ENCODE measurements around the gene SYVN1.
"Not testable (repeated sequence)": the region's sequence is repeated elsewhere in the genome, so short reads cannot be mapped to it uniquely, and the experiment has no call there.

Gene SYVN1

GRCh38 chr11:65134240-65134951, at the start of gene SYVN1:
Gene SYVN1 (minus strand): TSS chr11:65134519. CDS start chr11:65133601, 918 bp downstream.
- in situ Hi-C loops (cut with HindIII; ENCODE audit: low sequenced_read_pairs), result no loop called here

- in situ Hi-C loops (cut with HindIII; ENCODE audit: low sequenced_read_pairs), result no loop called here
Measured at GRCh38 chr11:65183201-65183891, 49.0 kb upstream of the SYVN1 start.

GRCh38 chr11:65182258-65183170, 48.2 kb upstream of the SYVN1 start:
- in situ Hi-C loops (cut with HindIII; ENCODE audit: low sequenced_read_pairs), result no loop called here

- in situ Hi-C loops (cut with HindIII; ENCODE audit: low sequenced_read_pairs), result no loop called here
Measured at GRCh38 chr11:65181569-65182257, 47.4 kb upstream of the SYVN1 start, which contains the start of gene CAPN1. Gene CAPN1 (plus strand): TSS chr11:65181928. CDS start chr11:65182702, 774 bp downstream.

DNA sequence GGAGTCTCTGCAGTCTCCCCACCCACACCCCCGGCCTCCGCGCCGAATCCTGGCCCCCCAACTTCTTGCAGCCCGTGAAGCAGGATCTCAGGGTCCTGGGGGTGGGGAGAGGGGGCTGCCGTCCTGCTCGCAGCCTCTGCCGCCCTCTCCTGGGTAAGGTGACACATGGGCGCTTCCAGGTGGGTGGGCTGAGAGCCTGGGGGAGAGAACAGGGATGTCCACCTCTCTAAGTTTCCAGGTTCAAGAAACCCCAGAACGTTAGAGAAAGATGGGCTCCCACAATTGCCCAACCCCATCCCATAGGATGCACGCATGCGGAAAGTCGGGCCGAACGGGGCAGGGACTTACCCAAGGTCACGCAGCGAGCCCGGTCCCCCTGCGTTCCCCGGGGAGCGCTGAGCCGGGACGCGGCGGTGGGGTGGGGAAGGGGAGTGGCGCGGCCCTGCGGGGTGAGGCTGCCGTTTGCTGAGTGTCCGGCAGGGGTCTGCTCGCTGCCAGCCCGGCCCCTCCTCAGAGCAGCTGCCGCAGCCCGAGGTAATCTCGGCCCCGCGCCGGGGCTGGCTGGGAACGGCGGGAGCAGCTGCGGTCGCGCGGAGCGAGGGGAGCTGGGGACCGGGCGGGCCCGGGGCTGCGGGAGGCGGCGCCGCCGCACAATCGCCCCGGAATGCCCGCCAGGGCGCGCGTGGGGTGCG, 46.7 kb upstream of the SYVN1 start:
- in situ Hi-C loops (cut with HindIII; ENCODE audit: low sequenced_read_pairs), result no loop called here

DNA sequence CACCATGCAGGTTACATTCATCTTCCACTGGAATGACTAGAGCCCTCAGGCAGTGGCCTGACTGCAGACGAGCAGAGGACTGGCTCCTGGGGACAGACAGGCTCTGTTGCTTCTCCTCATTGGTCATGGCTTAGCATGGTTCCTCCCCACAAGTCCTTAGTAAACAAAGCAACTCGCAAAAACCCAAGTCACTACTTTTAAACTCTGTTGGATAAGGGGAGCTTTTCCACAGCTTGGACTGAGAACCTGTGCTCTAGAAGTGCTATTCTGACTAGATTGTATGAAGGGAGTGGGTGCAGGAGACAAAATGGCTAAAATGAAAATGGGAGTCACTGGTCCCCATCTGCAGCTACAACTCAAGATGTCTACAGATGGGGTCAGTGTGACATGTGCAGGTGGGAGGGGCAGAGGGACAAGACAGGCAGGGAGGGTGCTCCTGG, 40.3 kb upstream of the SYVN1 start:
- in situ Hi-C loops (cut with HindIII; ENCODE audit: low sequenced_read_pairs), result not testable (repeated sequence)

- in situ Hi-C loops (cut with HindIII; ENCODE audit: low sequenced_read_pairs), result no loop called here
Measured at GRCh38 chr11:65172600-65172999, 38.3 kb upstream of the SYVN1 start.

DNA sequence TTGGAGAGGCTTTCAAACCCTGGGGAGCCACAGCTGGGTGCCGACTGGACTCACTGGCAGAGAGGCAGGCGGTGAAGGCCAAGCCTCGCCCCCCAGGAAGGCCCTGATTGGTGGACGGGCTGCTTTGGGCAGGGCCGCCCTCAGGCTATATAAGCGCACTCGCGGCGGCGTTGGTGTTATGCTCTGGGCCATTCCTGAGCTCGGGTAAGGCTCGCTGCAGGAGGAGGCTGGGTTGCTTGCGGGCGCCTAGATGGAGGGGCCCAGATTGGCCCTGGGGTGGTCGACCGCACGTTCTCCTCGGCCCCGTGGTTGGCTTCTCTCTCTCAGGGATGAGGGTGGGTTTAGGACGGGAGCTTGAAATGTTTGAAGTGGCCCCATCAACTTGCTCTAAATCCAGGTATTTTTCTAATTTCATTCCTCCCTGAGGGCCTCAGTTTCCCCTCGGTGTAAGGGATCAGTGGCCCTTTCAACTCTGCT, 35.8 kb upstream of the SYVN1 start, which contains the start of gene SPDYC:
TSS of gene SPDYC (plus strand) at position 176 of the 477 bp plus-strand sequence. CDS start 1,125 bp downstream, outside the sequence.
- in situ Hi-C loops (cut with HindIII; ENCODE audit: low sequenced_read_pairs), result no loop called here

GRCh38 chr11:65169164-65169641, 34.9 kb upstream of the SYVN1 start:
- in situ Hi-C loops (cut with HindIII; ENCODE audit: low sequenced_read_pairs), result no loop called here

- in situ Hi-C loops (cut with HindIII; ENCODE audit: low sequenced_read_pairs), result no loop called here
Measured at GRCh38 chr11:65167656-65168055, 33.3 kb upstream of the SYVN1 start.

DNA sequence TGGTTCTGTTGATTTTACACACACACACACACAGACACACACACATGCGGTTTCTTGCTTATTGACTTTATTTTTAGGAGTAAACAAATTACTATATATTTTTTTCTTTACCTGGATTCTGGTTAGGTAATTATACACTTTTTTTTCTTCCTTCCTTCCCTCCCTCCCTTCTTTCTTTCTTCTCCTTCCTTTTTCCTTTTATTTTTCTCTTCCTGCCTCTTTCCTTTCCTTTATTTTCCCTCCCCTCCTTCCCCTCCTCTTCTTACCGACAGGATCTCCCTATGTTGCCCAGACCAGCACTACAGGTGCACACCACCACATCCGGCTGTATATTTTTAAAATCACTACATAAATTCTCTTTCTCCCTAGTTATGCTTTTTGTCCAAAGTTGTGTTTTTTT, 32.6 kb upstream of the SYVN1 start:
- in situ Hi-C loops (cut with HindIII; ENCODE audit: low sequenced_read_pairs), result no loop called here

- in situ Hi-C loops (cut with HindIII; ENCODE audit: low sequenced_read_pairs), result no loop called here
Measured at GRCh38 chr11:65165410-65166317, 31.3 kb upstream of the SYVN1 start.

DNA sequence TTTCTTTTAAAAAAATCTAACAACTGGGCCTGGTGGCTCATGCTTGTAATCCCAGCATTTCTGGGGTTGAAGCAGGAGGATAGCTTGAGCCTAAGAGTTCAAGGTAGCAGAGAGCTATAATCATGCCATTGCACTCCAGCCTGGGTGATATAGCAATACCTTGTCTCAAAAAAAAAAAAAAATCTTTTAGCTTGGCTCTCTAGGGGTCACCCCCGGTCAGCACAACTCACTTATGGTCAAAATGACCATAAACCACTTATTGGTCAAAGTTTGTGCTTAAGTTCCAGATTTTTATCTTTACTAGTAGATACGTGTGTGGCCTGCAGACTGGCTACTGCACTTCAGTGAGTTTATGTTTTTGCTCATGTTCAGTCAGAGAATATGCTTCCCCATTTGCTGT, 29.4 kb upstream of the SYVN1 start:
- in situ Hi-C loops (cut with HindIII; ENCODE audit: low sequenced_read_pairs), result no loop called here

DNA sequence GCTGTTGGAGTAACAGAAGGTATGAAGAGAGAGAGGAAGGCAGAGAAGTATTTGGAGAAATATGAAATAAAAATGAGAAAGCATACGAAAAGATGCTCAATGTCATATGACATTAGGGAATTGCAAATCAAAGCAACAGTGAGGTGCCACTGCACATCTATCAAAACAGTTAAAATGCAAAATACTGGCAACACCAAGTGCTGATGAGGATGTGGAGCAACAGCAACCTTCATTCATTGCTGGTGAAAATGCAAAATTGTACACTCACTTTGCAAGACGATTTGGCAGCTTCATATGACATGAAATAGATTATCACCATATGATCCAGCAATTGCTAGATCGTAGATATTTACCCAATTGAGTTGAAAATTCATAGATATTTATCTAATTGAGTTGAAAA, 26.3 kb upstream of the SYVN1 start:
- in situ Hi-C loops (cut with HindIII; ENCODE audit: low sequenced_read_pairs), result no loop called here

DNA sequence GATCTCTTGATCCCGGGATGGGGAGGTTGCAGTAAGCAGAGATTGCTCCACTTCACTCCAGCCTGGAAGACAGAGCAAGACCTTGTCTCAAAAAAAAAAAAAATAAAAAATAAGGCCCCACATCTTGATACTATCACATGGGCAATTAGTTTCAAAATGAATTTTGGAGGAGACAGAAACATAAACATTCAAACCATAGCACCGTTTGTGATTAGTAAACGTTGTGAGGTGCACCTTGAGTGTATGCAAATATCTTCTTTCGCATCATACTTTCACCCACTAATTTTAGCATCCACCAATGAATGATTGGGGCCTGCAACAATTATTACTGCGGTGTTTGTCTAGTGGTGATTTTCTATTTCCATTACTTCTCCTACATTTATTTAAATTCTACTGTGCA, 24.7 kb upstream of the SYVN1 start:
- in situ Hi-C loops (cut with HindIII; ENCODE audit: low sequenced_read_pairs), result no loop called here

GRCh38 chr11:65157336-65157735, 23.0 kb upstream of the SYVN1 start:
- in situ Hi-C loops (cut with HindIII; ENCODE audit: low sequenced_read_pairs), result no loop called here

DNA sequence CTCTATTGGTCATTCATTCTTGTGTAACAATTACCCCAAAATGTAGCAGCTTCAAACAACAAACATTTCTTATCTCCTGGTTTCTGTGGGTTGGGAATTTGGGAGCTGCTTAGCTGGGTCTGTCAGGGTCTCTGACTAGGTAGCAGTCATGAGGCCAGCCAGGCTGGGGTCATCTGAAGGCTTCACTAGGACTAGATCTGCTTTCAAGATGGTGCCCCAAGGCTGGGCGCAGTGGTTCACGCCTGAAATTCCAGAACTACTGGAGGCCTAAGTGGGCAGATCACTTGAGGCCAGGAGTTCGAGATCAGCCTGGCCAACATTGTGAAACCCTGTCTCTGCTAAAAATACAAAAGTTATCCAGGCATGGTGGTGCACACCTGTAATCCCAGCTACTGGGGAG, 22.6 kb upstream of the SYVN1 start:
- in situ Hi-C loops (cut with HindIII; ENCODE audit: low sequenced_read_pairs), result no loop called here

- in situ Hi-C loops (cut with HindIII; ENCODE audit: low sequenced_read_pairs), result no loop called here
Measured at GRCh38 chr11:65156256-65156655, 21.9 kb upstream of the SYVN1 start.

GRCh38 chr11:65152122-65152521, 17.8 kb upstream of the SYVN1 start:
- in situ Hi-C loops (cut with HindIII; ENCODE audit: low sequenced_read_pairs), result no loop called here

Data from endothelial cell of hepatic sinusoid (primary cell).